GM12878 (cell line): ENCODE data around the gene SSU72. TPM values are rescaled to one million over a fixed set of nuclear protein-coding genes. Genes with fewer than 3 reads are reported as not detected.

ENCODE experiments used
- ATAC-seq: fragments of 200-7000 bp; cut with Tn5 transposase; 3 replicates; pipeline ENCODE4 v1.9.1; 2020; ENCODE audit warnings: mild to moderate bottlenecking, moderate library complexity
- BruUV-seq: library from RNA; stranded (reverse); fragments of 400-500 nt; replicated peaks from 2 replicates; lab custom pipeline; 2021; lab: Mats Ljungman, UMichigan
- CTCF ChIA-PET: fragments of 300-600 bp; sonication (Branson Sonifier 250); formaldehyde crosslinking; extraction: SDS; loops from one replicate; lab custom pipeline; 2021; ENCODE audit warnings: inconsistent platforms; lab: Yijun Ruan, JAX
- POLR2A ChIA-PET: fragments of 350-600 bp; formaldehyde crosslinking; extraction: SDS; loops from one replicate; lab custom pipeline; 2021; ENCODE audit warnings: inconsistent platforms; lab: Charles Lee
- RAD21 ChIA-PET: fragments of 300-600 bp; sonication (Branson Sonifier 250); formaldehyde crosslinking; loops from one replicate; lab custom pipeline; 2023; ENCODE audit warnings: antibody characterized with exemption; ENCODE audit not compliant: unreplicated experiment; lab: Charles Lee
- SMC1A ChIA-PET: fragments of 300-600 bp; sonication (Branson Sonifier 250); formaldehyde crosslinking; loops from one replicate; lab custom pipeline; 2023; ENCODE audit not compliant: unreplicated experiment, uncharacterized antibody; lab: Charles Lee
- DNase-seq: peaks from one replicate; pipeline ENCODE4 v3.0.0-alpha.2; 2011; ENCODE audit warnings: low read depth, low spot score
- FAIRE-seq: peaks from 3 replicates; lab custom pipeline; 2011; peaks lifted over from hg19 to GRCh38; lab: Jason Lieb, UNC
- H2AFZ ChIP-seq: 2 replicates; pipeline ENCODE4 v1.6.0; 2011; ENCODE audit warnings: low read depth, low read length, control low read depth; ENCODE audit not compliant: control insufficient read depth
- H3K27ac ChIP-seq: 2 replicates; pipeline ENCODE4 v1.5.1; 2011; ENCODE audit warnings: control low read depth; ENCODE audit not compliant: control insufficient read depth, insufficient read depth
- H3K27me3 ChIP-seq, 2 experiments: replicated peaks in 1 of 2; 2 replicates each; pipeline versions ENCODE4 v1.6.0 to v1.6.1; 2011; ENCODE audit warnings: low read length in 1 of 2; ENCODE audit not compliant: control insufficient read depth in 2 of 2, insufficient read depth in 2 of 2
- H3K36me3 ChIP-seq, 2 experiments: 2 replicates each; pipeline ENCODE4 v1.5.1; 2011; ENCODE audit warnings: low read length in 1 of 2; ENCODE audit not compliant: control insufficient read depth in 2 of 2, insufficient read depth in 2 of 2
- H3K4me1 ChIP-seq: 2 replicates; pipeline ENCODE4 v1.6.1; 2011; ENCODE audit warnings: mild to moderate bottlenecking, low read length, moderate library complexity, mixed read lengths; ENCODE audit not compliant: control insufficient read depth, insufficient read depth
- H3K4me2 ChIP-seq: 2 replicates; pipeline ENCODE4 v1.6.0; 2011; ENCODE audit warnings: control low read depth; ENCODE audit not compliant: control insufficient read depth, insufficient read depth
- H3K4me3 ChIP-seq: fragments of 200-600 bp; sonication (generic); 2 replicates; pipeline ENCODE4 v1.5.1; 2016
- H3K79me2 ChIP-seq: 2 replicates; pipeline ENCODE4 v1.6.0; 2011; ENCODE audit warnings: low read length; ENCODE audit not compliant: control insufficient read depth, insufficient read depth
- H3K9ac ChIP-seq: 2 replicates; pipeline ENCODE4 v1.8.0; 2011; ENCODE audit warnings: low read length, control low read depth, mixed read lengths; ENCODE audit not compliant: control insufficient read depth, insufficient read depth
- H3K9me3 ChIP-seq: replicated peaks from 3 replicates; pipeline ENCODE4 v1.5.1; 2011; ENCODE audit warnings: mild to moderate bottlenecking, low read length; ENCODE audit not compliant: control insufficient read depth, insufficient read depth
- H4K20me1 ChIP-seq: 2 replicates; pipeline ENCODE4 v1.6.0; 2011; ENCODE audit not compliant: control insufficient read depth, insufficient read depth
- BACH1 ChIP-seq: fragments of 450-650 bp; IDR thresholded peaks from 2 replicates; pipeline ENCODE4 v1.6.1; 2017; ENCODE audit warnings: mild to moderate bottlenecking, borderline replicate concordance
- BCL11A ChIP-seq: IDR thresholded peaks from 2 replicates; pipeline ENCODE4 v1.6.1; 2011; ENCODE audit warnings: low read depth, low read length
- CHD2 ChIP-seq: IDR thresholded peaks from 2 replicates; pipeline ENCODE4 v1.6.1; 2011; ENCODE audit warnings: low read depth, low read length, improper control_type of control experiment, borderline replicate concordance
- E2F4 ChIP-seq: IDR thresholded peaks from 2 replicates; pipeline ENCODE4 v1.6.1; 2012; ENCODE audit warnings: low read depth, low read length, improper control_type of control experiment
- FOXM1 ChIP-seq: IDR thresholded peaks from 2 replicates; pipeline ENCODE4 v1.6.1; 2012; ENCODE audit warnings: low read depth, mild to moderate bottlenecking, inconsistent platforms, low read length, moderate library complexity
- GATAD2B ChIP-seq: fragments of 450-650 bp; conservative IDR thresholded peaks from 2 replicates; pipeline ENCODE4 v1.6.1; 2017; ENCODE audit warnings: low read depth, mild to moderate bottlenecking, moderate library complexity
- HCFC1 ChIP-seq: fragments of 150-350 bp; IDR thresholded peaks from 2 replicates; pipeline ENCODE4 v1.6.1; 2014; ENCODE audit warnings: low read length
- MAX ChIP-seq: IDR thresholded peaks from 2 replicates; pipeline ENCODE4 v1.6.1; 2012; ENCODE audit warnings: low read depth, low read length, improper control_type of control experiment
- MYC ChIP-seq: IDR thresholded peaks from 2 replicates; pipeline ENCODE4 v1.6.1; 2011; ENCODE audit warnings: mild to moderate bottlenecking, low read length, moderate library complexity, inconsistent platforms; ENCODE audit not compliant: insufficient read depth, insufficient replicate concordance, insufficient read length, severe bottlenecking
- NR2C2 ChIP-seq: IDR thresholded peaks from 2 replicates; pipeline ENCODE4 v1.6.1; 2011; ENCODE audit warnings: borderline replicate concordance, low read depth; ENCODE audit not compliant: control insufficient read depth, insufficient read length
- PAX8 ChIP-seq: fragments of 450-650 bp; IDR thresholded peaks from 2 replicates; pipeline ENCODE4 v1.6.1; 2017; ENCODE audit warnings: mild to moderate bottlenecking, moderate library complexity
- PKNOX1 ChIP-seq: fragments of 450-650 bp; IDR thresholded peaks from 2 replicates; pipeline ENCODE4 v1.6.1; 2016; ENCODE audit warnings: mild to moderate bottlenecking
- PRDM15 ChIP-seq: fragments of 450-650 bp; formaldehyde crosslinking; IDR thresholded peaks from 2 replicates; pipeline ENCODE4 v1.4.0; 2020; ENCODE audit warnings: mild to moderate bottlenecking, moderate library complexity
- RB1 ChIP-seq: fragments of 450-650 bp; formaldehyde crosslinking; IDR thresholded peaks from 2 replicates; pipeline ENCODE4 v1.6.1; 2017; ENCODE audit warnings: mild to moderate bottlenecking, borderline replicate concordance
- USF2 ChIP-seq: IDR thresholded peaks from 2 replicates; pipeline ENCODE4 v1.6.1; 2011; ENCODE audit warnings: low read depth, low read length, improper control_type of control experiment, borderline replicate concordance
- ZNF217 ChIP-seq: fragments of 450-650 bp; IDR thresholded peaks from 2 replicates; pipeline ENCODE4 v1.6.1; 2017; ENCODE audit warnings: antibody characterized with exemption, mild to moderate bottlenecking
- ZNF384 ChIP-seq: IDR thresholded peaks from 2 replicates; pipeline ENCODE4 v1.6.1; 2012; ENCODE audit warnings: low read depth, mild to moderate bottlenecking, low read length, improper control_type of control experiment, borderline replicate concordance
- WGBS: methylation state at CpG from one replicate; pipeline ENCODE4 v1.1.6; 2016; ENCODE audit warnings: low lambda C conversion rate; ENCODE audit not compliant: insufficient replicate concordance, insufficient coverage; ENCODE audit errors: missing lambda C conversion rate; 5-methylcytosine and 5-hydroxymethylcytosine counted together
- in situ Hi-C: fragments of 300-500 bp; cut with MboI; formaldehyde crosslinking; loops from 9 replicates; pipeline ENCODE4 v1.14.3; 2018; ENCODE audit warnings: mixed read lengths
- intact Hi-C: fragments of 100-400 bp; cut with micrococcal nuclease; formaldehyde crosslinking; loops from one replicate; pipeline ENCODE4 v1.14.2; 2022; ENCODE audit not compliant: unreplicated experiment
- polyA plus RNA-seq, 11 experiments: library from polyadenylated mRNA; depleted of rRNA in 4 of 11; unstranded in 6 of 11; stranded (reverse) in 5 of 11; fragments of >200 nt; fragmentation: Nextera tagmentation in 4 of 11; fragmentation: Illumina TruSeq in 1 of 11; extraction: Ambion mirVana in 4 of 11; extraction: Trizol in 1 of 11; gene quantifications; 1 replicate in 1 of 11; 2 replicates in 10 of 11; pipeline versions ENCODE4 v1.2.1 to v1.2.3, GENCODE V29; 2011 to 2016; ENCODE audit warnings: inconsistent platforms in 2 of 11, missing spikeins in 2 of 11, low read depth in 1 of 11
- total RNA-seq, 4 experiments: library from RNA; depleted of rRNA in 3 of 4; stranded (reverse); fragments of >200 nt in 3 of 4; fragmentation: Illumina TruSeq in 1 of 4; extraction: Trizol in 1 of 4; gene quantifications; 2 replicates each; pipeline versions ENCODE4 v1.2.1 to v1.2.3, GENCODE V29; 2013 to 2021

Gene SSU72
- total and polyA plus RNA-seq, 10 of the 15 experiments (the other 5 are each of a cell fraction or from before 2014, with no cell fraction given) = 28.6 to 172 (median 67.7) TPM

- no peak overlapping the region for H3K9ac ChIP-seq
- ChIA-PET RAD21 (no interaction called here), SMC1A (no interaction called here), CTCF (no interaction called here), POLR2A (no interaction called here)
- no TSS peak for BruUV-seq
- H3K4me2 ChIP-seq = no peak overlapping the region
- no peak overlapping the region for H3K27ac ChIP-seq
- ATAC-seq = no peak
- peaks cover 40% of the 10 kb centered on the region for H3K4me1 ChIP-seq
- H2AFZ ChIP-seq = no peak overlapping the region
- H3K79me2 ChIP-seq = no peaks in the 10 kb centered on the region
- H4K20me1 ChIP-seq = no peaks in the 10 kb centered on the region
- no peak for FAIRE-seq
- H3K4me3 ChIP-seq = no peak overlapping the region
- in situ Hi-C loops (no loop called here), intact Hi-C loops (no loop called here)
- DNase-seq = no peak
- no peaks in the 10 kb centered on the region for H3K36me3 ChIP-seq
- no peaks in the 10 kb centered on the region for H3K9me3 ChIP-seq
- peaks cover 0 to 2% of the 10 kb centered on the region in 2 experiments; a peak in 2 of 4 replicates for H3K27me3 ChIP-seq
- 81% methylated on average over 18 of the region's 22 CpGs for WGBS
- TF ChIP-seq HCFC1 (no peak), BCL11A (no peak), MYC (no peak), PAX8 (no peak), BACH1 (no peak), CHD2 (no peak), E2F4 (no peak), FOXM1 (no peak), PKNOX1 (no peak), RB1 (no peak), ZNF217 (no peak), PRDM15 (CRISPR knock-in tag) (no peak), GATAD2B (no peak), USF2 (no peak), ZNF384 (no peak), NR2C2 (no peak), MAX (no peak)
These were observed 26.3 kb upstream of the SSU72 start for GRCh38 chr1:1600861-1601563.
